Measurements from ENCODE around the gene COQ10A. TPM values are rescaled to one million over a fixed set of nuclear protein-coding genes. Genes with fewer than 3 reads are reported as not detected.

Gene COQ10A
- total RNA-seq, 1 experiment from 2014 or later = 26.1 TPM

DNA sequence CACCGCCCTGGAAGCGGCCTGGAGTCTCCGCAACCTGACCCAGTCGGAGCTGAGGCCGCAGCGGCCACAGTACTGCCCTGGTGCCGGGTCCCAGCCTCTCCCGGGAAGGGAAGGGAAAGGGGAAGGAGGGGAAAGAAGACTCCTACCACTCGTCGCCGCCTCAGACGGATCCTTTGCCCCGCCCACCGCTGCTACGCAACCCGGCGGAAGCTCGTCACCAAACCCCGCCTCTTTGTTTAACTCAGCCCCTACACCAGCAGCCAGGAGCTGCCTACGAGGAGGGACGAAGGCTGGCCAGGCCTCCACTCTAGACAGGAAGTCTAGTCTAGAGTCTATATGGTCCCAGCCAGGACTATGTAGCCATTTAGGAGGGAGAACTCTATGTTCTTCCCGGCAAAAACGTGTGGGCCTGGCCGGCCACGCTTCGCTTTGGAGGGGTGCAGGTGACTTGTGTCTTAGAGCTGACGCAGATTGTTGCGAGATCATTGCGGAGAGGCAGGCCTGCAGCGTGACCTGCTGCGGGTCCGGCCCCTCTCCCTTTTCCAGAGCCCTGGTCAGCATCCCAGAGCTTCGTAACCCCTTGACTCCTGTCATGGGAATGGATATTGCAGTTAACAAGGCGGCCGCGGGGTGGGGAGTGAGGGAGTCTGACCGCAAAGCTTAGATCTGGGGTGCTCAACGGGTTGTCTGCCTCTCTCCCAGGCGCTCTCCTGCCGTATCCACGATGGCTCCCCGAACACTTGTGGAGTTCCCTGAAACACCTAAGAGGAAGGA is 44.8 kb upstream of the COQ10A start, which contains the start of gene RNF41:
TSS of gene RNF41 (minus strand) at position 166 of the 774 bp plus-strand sequence. CDS start 7,875 bp downstream, outside the sequence.
- no peaks in the 10 kb centered on the region; a peak in 2 of 5 replicates for H3K9me3 Mint-ChIP-seq
- H2BK12ac ChIP-seq (ENCODE audit: insufficient read length, low read depth, low read length) = no peak within 1 kb of the TSS
- peak within 1 kb of the TSS; percentile 98 for H3K27ac Mint-ChIP-seq
- no peak within 1 kb of the TSS for H3T11ph ChIP-seq (ENCODE audit: low read length)
- no peak within 1 kb of the TSS for H3K23ac ChIP-seq (ENCODE audit: insufficient read length, low read depth, low read length)
- H2AFZ ChIP-seq (ENCODE audit: low read length) = no peak within 1 kb of the TSS
- H2BK120ac ChIP-seq (ENCODE audit: low read depth, low read length, poor library complexity, severe bottlenecking) = no peak within 1 kb of the TSS
- no peaks in the 10 kb centered on the region for H3K9me3 ChIP-seq (ENCODE audit: control insufficient read depth, low read depth, low read length)
- H2BK15ac ChIP-seq (ENCODE audit: low read depth, low read length) = no peak within 1 kb of the TSS
- H4K20me1 ChIP-seq (ENCODE audit: control insufficient read depth, insufficient read depth, insufficient read length) = peaks cover 3% of the 10 kb centered on the region
- no peaks in the 10 kb centered on the region for H3K27me3 Mint-ChIP-seq (ENCODE audit: low read depth)
- peak within 1 kb of the TSS; percentile 84 for H3K14ac ChIP-seq (ENCODE audit: insufficient read depth, low read length)
- peak within 1 kb of the TSS; percentile 55 for H2BK5ac ChIP-seq (ENCODE audit: insufficient read length, low read length)
- peaks cover 2% of the 10 kb centered on the region; the same call in 1 of the 2 replicates for H3K4me1 ChIP-seq (ENCODE audit: insufficient read depth, low read length)
- no peak within 1 kb of the TSS for H3K56ac ChIP-seq (ENCODE audit: insufficient read length, low read depth, low read length)
- H3K4me2 ChIP-seq (ENCODE audit: insufficient read depth, insufficient read length, low read length) = peak within 1 kb of the TSS; percentile 69
- WGBS (ENCODE audit: extremely low coverage, insufficient read length, low lambda C conversion rate) = no CpG with 5 or more reads among the region's 42 CpGs
- peak within 1 kb of the TSS; percentile 79 for H3K27ac ChIP-seq (ENCODE audit: insufficient read length, low read depth, low read length)
- DNase-seq = peak; percentile 99
- peak within 1 kb of the TSS; percentile 98 to 99 for H3K4me3 Mint-ChIP-seq
- H3K79me2 ChIP-seq (ENCODE audit: insufficient read depth, low read length) = no peaks in the 10 kb centered on the region; the same call in 1 of the 2 replicates
- no peak within 1 kb of the TSS for H3K4ac ChIP-seq (ENCODE audit: low read depth, low read length)
- H3K4me1 Mint-ChIP-seq = peaks cover 32 to 39% of the 10 kb centered on the region in 2 experiments
- H4K5ac ChIP-seq (ENCODE audit: insufficient read length, low read depth, low read length) = no peak within 1 kb of the TSS
- no peak within 1 kb of the TSS for H4K91ac ChIP-seq (ENCODE audit: insufficient read length, low read depth, low read length)
- no peak within 1 kb of the TSS for H4K8ac ChIP-seq (replicated peaks; ENCODE audit: insufficient read length, low read depth, low read length)
- peak within 1 kb of the TSS; percentile 72 for H3K18ac ChIP-seq (ENCODE audit: insufficient read length, low read depth, low read length)
- peaks cover 26% of the 10 kb centered on the region for H3K23me2 ChIP-seq (ENCODE audit: insufficient read length, low read depth, low read length, poor library complexity, severe bottlenecking)
- no peaks in the 10 kb centered on the region for H3K27me3 ChIP-seq (ENCODE audit: insufficient read depth, low read length)
- H2AK5ac ChIP-seq (ENCODE audit: insufficient read length, low read length) = no peak within 1 kb of the TSS
- no peak within 1 kb of the TSS for H2BK20ac ChIP-seq (ENCODE audit: low read depth, low read length, poor library complexity, severe bottlenecking)
- H3K79me1 ChIP-seq (ENCODE audit: insufficient read depth, low read depth, low read length, poor library complexity, severe bottlenecking) = no peaks in the 10 kb centered on the region
- H3K9ac ChIP-seq (ENCODE audit: extremely low read depth, insufficient read length, low read length) = peak within 1 kb of the TSS; percentile 81
- H3K36me3 Mint-ChIP-seq (ENCODE audit: insufficient read depth in 1 of 3, low read depth in 3 of 3) = peaks cover 7 to 19% (median 14%) of the 10 kb centered on the region in 3 experiments; a peak in 6 of 7 replicates
- TF ChIP-seq, protein P1, sequence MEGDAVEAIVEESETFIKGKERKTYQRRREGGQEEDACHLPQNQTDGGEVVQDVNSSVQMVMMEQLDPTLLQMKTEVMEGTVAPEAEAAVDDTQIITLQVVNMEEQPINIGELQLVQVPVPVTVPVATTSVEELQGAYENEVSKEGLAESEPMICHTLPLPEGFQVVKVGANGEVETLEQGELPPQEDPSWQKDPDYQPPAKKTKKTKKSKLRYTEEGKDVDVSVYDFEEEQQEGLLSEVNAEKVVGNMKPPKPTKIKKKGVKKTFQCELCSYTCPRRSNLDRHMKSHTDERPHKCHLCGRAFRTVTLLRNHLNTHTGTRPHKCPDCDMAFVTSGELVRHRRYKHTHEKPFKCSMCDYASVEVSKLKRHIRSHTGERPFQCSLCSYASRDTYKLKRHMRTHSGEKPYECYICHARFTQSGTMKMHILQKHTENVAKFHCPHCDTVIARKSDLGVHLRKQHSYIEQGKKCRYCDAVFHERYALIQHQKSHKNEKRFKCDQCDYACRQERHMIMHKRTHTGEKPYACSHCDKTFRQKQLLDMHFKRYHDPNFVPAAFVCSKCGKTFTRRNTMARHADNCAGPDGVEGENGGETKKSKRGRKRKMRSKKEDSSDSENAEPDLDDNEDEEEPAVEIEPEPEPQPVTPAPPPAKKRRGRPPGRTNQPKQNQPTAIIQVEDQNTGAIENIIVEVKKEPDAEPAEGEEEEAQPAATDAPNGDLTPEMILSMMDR (conservative IDR thresholded peaks at IDR 0.05) = peak; percentile 35; the same call in 2 of the 3 replicates
